Stimulated activated naive B cell treated with anti-CD40 and anti-IgM and Interleukin-4, amounts not matched to agents 10 μg/mL and 1 μg/mL and 100 μg/mL, for 72 hours (primary cell): ENCODE data around the gene LRRC41.
A peak's percentile ranks its signal among the peaks of the same experiment; 100 is the strongest.
"Not testable (repeated sequence)": the region's sequence is repeated elsewhere in the genome, so short reads cannot be mapped to it uniquely, and the experiment has no call there.

Experiments
- ATAC-seq, 2 donors: fragments of 150-1000 bp; cut with Tn5 transposase; replicated peaks; 2 replicates each; pipeline ENCODE4 v1.10.0; 2021; ENCODE audit warnings: moderate library complexity in 1 of 2
- DNase-seq: peaks from one replicate; pipeline ENCODE4 v3.0.0; 2021
- H3K27ac Mint-ChIP-seq: one replicate; pipeline ENCODE4 v1.8.0; 2022; ENCODE audit warnings: mild to moderate bottlenecking, mixed read lengths
- H3K27me3 Mint-ChIP-seq, 2 donors: one replicate each; pipeline ENCODE4 v1.8.0; 2022; ENCODE audit warnings: mixed read lengths in 2 of 2
- H3K36me3 Mint-ChIP-seq, 2 donors: one replicate each; pipeline ENCODE4 v1.8.0; 2022; ENCODE audit warnings: mixed read lengths in 2 of 2, mild to moderate bottlenecking in 1 of 2
- H3K4me1 Mint-ChIP-seq, 2 donors: one replicate each; pipeline ENCODE4 v1.8.0; 2022; ENCODE audit warnings: mixed read lengths in 2 of 2, mild to moderate bottlenecking in 1 of 2
- H3K4me3 Mint-ChIP-seq, 2 donors: one replicate each; pipeline ENCODE4 v1.8.0; 2022; ENCODE audit warnings: mild to moderate bottlenecking in 2 of 2, mixed read lengths in 2 of 2, moderate library complexity in 1 of 2
- H3K9me3 Mint-ChIP-seq, 2 donors: one replicate each; pipeline ENCODE4 v1.8.0; 2022; ENCODE audit warnings: mixed read lengths in 2 of 2, mild to moderate bottlenecking in 1 of 2

LRRC41 gene

DNA sequence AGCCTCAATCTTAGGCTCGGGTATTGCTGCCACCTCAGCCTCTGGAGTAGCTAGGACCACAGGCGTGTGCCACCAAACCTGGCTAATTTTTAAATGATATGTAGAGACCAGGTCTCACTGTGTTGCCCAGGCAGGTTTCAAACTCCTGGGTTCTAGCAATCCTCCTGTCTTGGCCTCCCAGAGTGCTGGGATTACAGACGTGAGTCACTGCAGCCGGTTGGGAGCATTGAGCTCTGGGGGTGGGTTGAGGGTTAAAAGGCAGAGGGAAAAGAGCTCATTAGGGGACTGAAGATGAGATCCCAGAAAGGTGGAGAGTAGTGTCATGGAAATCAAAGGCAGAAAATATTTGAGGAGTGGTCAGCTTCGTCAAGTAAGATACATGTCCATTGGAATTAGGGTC lies 48.7 kb downstream of the LRRC41 start:
- no peak for DNase-seq
- Mint-ChIP-seq H3K4me1 (no peaks in the 10 kb centered on the region), H3K4me3 (no peak overlapping the region), H3K9me3 (no peaks in the 10 kb centered on the region), H3K36me3 (peaks cover 6 to 16% of the 10 kb centered on the region in 2 donors), H3K27me3 (no peaks in the 10 kb centered on the region), H3K27ac (no peak overlapping the region)
- no peak for ATAC-seq

DNA sequence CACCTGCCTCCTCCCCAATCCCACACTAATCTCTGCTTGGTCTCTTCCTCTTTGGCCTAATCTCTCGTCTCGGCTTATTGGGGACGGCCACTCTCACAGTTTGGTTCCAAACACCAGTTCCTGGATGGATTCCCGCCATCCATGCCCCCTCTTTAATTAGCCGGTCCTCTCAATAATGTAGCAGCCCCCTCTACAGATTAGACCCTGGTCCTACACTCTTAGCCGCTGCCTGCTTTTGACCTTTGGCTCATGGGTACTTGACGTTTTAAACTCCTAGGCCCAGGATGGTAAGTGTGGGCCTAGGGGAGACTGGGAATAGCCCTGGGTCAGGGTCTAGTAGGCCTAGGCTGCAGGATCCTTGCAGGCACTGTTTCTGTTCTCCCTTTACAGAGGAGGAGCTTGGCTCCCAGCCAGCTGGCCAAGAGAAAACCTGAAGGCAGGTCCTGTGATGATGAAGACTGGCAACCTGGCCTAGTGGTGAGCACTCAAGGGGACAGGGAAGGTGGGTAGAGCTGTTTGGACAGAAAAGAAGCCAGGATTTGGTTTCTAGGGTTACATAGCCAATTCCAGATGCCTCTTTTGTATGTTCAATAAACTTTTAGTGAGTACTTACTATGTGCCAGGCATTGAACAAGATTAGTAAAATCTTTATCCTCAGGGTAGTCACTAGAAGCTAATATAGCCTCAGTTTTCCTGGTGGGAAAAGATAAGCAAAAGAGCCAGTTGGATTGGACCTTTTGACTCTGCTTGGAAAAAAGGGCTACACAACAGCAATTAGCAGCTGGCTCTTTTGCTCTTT lies 55.1 kb downstream of the LRRC41 start:
- Mint-ChIP-seq H3K4me3 (peak overlapping the region; percentile 91 to 93), H3K27ac (peak overlapping the region; percentile 91), H3K36me3 (peaks cover 3 to 18% of the 10 kb centered on the region in 2 donors), H3K4me1 (peaks cover 15 to 25% of the 10 kb centered on the region in 2 donors), H3K27me3 (no peaks in the 10 kb centered on the region), H3K9me3 (no peaks in the 10 kb centered on the region)
- DNase-seq: no peak
- peak in 1 of 2 donors; percentile 1 for ATAC-seq

DNA sequence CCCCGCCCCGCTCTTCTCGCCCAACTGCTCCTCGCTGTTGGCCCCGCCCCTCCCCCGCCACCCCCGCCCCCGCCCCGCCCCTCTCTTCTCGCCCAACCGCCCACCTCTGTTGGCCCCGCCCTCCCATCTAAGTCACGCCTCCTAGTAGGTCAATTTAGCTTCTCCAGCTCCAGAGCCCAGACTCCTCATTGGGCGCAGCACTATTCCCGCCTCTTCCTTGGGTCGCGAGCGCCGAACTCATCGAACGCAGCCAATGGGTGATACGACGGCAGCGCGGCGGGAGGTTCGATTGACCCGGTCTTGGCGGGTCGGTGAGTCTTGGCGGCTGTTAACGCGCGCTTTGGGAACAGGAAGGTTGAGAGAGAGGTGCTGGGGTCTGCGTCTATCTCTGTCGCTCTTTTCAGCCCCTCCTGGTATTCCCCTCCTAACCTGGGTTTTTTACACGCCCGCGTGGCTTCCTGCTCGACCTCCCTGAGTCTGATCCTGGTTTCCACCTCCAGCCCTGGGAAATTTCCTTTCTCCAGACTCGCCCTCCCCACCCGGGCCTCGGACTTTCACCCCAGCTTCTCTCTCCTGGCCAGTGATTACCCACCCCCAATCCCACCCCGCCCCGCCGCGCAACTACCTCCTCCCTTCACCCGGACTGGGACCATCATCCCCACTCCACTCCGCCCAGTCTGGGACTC lies 55.8 kb downstream of the LRRC41 start, which contains the start of gene RAD54L:
TSS of gene RAD54L (plus strand) at position 328 of the 686 bp plus-strand sequence. CDS start 643 bp downstream, outside the sequence.
- DNase-seq (peak; percentile 95), ATAC-seq (peak; percentile 91 to 94)
- H3K4me1 Mint-ChIP-seq: peaks cover 15 to 25% of the 10 kb centered on the region in 2 donors
- H3K9me3 Mint-ChIP-seq: no peaks in the 10 kb centered on the region
- no peaks in the 10 kb centered on the region for H3K27me3 Mint-ChIP-seq
- peak within 1 kb of the TSS; percentile 91 to 93 for H3K4me3 Mint-ChIP-seq
- H3K27ac Mint-ChIP-seq: peak within 1 kb of the TSS; percentile 92
- peaks cover 1 to 17% of the 10 kb centered on the region in 2 donors for H3K36me3 Mint-ChIP-seq

DNA sequence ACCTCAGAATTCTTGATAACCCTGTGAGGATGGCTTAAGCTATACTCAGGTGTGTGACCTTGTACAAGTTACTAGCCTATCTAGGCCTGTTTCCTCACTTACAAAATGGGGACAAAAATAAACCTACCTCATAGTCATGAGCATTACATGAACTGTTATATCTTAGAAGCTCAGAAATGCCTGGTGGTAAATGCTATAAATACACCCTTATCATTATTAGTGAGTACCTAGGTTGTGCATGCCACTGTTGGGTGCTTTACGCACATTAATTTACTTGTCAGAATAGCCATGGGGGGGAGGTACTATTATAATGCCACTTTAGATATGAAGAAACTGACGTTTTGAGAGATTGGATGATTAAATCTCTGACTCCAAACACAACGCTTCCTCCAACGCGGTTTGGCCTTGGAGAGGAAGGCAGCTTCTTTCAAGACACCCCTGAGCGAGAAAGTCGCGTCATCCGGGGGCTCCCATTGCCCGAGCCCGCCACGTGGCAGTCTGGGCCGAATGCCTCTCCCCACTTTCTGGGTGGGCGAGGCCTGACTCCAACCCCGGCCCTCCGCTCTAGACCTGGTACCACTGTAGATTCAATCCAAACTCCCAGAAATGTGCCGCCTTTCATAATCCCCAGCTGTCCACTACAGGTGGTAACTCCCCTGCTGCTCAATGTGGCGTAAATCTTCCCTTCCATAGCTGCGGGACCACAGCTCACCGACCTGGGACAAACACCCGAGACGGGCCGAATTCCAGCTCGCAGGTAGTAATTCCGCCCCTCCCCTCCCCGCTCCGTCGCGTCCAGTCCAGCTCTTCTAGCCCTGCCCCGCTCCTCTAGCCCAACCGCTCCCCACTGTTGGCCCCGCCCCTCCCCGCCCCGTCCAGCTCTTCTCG lies 56.6 kb downstream of the LRRC41 start:
- peak; percentile 75 to 76 for ATAC-seq
- Mint-ChIP-seq H3K27ac (peak overlapping the region; percentile 92), H3K27me3 (no peaks in the 10 kb centered on the region), H3K9me3 (no peaks in the 10 kb centered on the region), H3K4me3 (peak overlapping the region; percentile 91 to 93), H3K4me1 (peaks cover 15 to 25% of the 10 kb centered on the region in 2 donors), H3K36me3 (peaks cover 1 to 9% of the 10 kb centered on the region in 2 donors)
- no peak for DNase-seq

DNA sequence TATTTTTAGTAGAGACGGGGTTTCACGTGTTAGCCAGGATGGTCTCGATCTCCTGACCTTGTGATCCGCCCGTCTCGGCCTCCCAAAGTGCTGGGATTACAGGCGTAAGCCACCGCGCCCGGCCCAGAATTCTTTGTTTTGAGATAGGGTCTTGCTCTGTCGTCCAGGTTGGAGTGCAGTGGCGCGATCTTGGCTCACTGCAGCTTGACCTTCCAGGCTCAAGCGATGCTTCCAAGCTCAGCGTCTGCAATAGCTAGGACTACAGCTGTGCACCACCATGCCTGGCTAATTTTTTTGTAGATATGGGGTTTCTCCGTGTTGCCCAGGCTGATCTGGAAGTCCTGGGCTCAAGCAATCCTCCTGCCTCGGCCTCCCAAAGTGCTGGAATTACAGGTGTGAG lies 57.3 kb downstream of the LRRC41 start:
- peaks cover 15 to 25% of the 10 kb centered on the region in 2 donors for H3K4me1 Mint-ChIP-seq
- H3K4me3 Mint-ChIP-seq, H3K27me3 Mint-ChIP-seq, ATAC-seq, H3K9me3 Mint-ChIP-seq, H3K27ac Mint-ChIP-seq, DNase-seq, H3K36me3 Mint-ChIP-seq: not testable (repeated sequence)

DNA sequence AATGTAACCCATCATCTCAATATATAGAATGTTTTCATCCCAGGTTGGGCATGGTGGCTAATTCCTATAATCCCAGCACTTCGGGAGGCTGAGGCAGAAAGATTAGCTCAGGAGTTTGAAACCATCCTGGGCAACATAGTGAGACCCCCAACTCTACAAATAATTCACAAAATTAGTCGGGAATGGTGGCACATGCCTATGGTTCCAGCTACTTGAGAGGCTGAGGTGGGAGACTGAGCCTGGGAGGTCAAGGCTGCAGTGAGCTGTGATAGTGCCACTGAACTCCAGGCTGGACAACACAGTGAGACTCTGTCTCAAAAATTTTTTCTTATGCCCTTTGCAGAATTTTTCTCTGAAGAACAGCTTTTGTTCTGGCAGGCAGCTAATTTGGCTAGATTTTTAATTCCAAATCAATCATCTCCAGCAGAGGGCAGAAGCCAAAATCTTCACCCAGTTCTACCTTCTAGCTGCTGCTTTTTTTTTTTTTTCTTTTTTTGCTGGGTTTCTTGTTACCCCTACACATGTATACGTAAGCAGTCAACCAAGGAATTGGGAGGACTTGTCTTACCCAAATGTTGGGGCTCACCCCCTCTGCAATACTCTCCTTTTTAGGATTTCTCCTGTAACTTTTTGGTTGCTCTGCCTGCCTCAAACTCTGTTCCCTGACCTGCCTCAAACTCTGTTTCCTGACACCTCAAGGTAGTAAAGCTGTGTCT lies 58.6 kb downstream of the LRRC41 start:
- ATAC-seq (no peak), DNase-seq (no peak)
- no peaks in the 10 kb centered on the region for H3K9me3 Mint-ChIP-seq
- peaks cover 15 to 25% of the 10 kb centered on the region in 2 donors for H3K4me1 Mint-ChIP-seq
- no peaks in the 10 kb centered on the region for H3K27me3 Mint-ChIP-seq
- no peak overlapping the region for H3K27ac Mint-ChIP-seq
- H3K36me3 Mint-ChIP-seq: peaks cover 1 to 8% of the 10 kb centered on the region in 2 donors
- H3K4me3 Mint-ChIP-seq: no peak overlapping the region

DNA sequence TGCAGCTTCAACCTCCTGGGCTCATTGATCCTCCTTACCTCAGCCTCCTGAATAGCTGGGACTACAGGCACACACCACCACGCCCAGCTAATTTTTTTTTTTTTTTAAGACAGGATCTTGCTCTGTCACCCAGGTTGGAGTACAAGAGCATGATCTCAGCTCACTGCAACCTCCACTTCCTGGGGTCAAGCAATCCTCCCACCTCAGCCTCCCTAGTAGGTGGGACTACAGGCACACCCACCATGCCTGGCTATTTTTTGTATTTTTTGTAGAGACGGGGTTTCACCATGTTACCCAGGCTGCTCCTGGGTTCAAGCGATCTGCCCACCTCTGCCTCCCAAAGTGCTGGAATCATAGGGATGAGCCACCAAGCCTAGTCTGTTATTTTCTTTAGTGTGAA lies 59.6 kb downstream of the LRRC41 start:
- H3K9me3 Mint-ChIP-seq, ATAC-seq, DNase-seq, H3K4me3 Mint-ChIP-seq, H3K27me3 Mint-ChIP-seq, H3K36me3 Mint-ChIP-seq, H3K27ac Mint-ChIP-seq: not testable (repeated sequence)
- H3K4me1 Mint-ChIP-seq: peaks cover 12 to 27% of the 10 kb centered on the region in 2 donors

DNA sequence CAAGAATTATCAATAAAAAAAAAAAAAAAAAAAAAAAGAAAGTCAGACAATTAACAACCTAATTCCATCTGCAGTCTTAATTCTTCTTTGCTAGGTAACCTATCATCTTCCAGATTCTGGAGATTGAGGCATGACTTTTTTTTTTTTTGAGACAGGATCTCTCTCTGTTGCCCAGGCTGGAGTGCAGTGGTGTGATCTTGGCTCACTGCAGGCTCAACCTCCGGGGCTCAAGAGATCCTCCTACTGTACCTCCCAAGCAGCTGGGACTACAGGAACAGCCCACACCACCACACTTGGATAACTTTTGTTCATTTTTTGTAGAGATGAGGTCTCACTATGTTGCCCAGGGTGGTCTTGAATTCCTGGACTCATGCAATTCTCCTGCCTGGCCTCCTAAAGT lies 60.5 kb downstream of the LRRC41 start:
- peaks cover 8 to 11% of the 10 kb centered on the region in 2 donors for H3K9me3 Mint-ChIP-seq
- H3K36me3 Mint-ChIP-seq: peaks cover 3 to 10% of the 10 kb centered on the region in 2 donors
- ATAC-seq (no peak), DNase-seq (no peak)
- H3K4me1 Mint-ChIP-seq: peaks cover 7 to 27% of the 10 kb centered on the region in 2 donors
- H3K27me3 Mint-ChIP-seq: no peaks in the 10 kb centered on the region
- H3K27ac Mint-ChIP-seq: no peak overlapping the region
- H3K4me3 Mint-ChIP-seq: no peak overlapping the region

DNA sequence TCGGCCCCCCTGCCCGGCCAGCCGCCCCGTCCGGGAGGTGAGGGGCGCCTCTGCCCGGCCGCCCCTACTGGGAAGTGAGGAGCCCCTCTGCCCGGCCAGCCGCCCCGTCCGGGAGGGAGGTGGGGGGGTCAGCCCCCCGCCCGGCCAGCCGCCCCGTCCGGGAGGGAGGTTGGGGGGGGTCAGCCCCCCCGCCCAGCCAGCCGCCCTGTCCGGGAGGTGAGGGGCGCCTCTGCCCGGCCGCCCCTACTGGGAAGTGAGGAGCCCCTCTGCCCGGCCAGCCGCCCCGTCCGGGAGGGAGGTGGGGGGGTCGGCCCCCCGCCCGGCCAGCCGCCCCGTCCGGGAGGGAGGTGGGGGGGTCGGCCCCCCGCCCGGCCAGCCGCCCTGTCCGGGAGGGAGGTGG lies 61.7 kb downstream of the LRRC41 start:
- Mint-ChIP-seq H3K4me1 (peaks cover 2 to 20% of the 10 kb centered on the region in 2 donors), H3K36me3 (peaks cover 5 to 10% of the 10 kb centered on the region in 2 donors), H3K9me3 (peaks cover 8 to 11% of the 10 kb centered on the region in 2 donors)
- H3K27ac Mint-ChIP-seq, H3K4me3 Mint-ChIP-seq, ATAC-seq, H3K27me3 Mint-ChIP-seq, DNase-seq: not testable (repeated sequence)

DNA sequence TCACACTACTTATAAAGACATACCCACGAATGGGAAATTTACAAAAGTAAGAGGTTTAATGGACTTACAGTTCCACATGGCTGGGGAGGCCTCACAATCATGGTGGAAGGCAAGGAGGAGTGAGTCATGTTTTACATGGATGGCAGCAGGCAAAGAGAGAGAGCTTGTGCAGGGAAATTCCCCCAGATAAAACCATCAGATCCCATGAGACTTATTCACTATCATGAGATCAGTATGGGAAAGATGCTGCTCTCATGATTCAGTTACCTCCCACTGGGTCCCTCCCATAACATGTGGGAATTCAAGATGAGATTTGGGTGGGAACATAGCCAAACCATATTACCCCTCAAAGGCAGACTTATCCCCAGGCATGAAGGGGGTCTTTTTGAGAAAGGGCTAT lies 64.6 kb downstream of the LRRC41 start:
- H3K27me3 Mint-ChIP-seq, H3K27ac Mint-ChIP-seq, H3K4me1 Mint-ChIP-seq, H3K4me3 Mint-ChIP-seq, DNase-seq: not testable (repeated sequence)
- H3K9me3 Mint-ChIP-seq: peaks cover 8 to 11% of the 10 kb centered on the region in 2 donors
- H3K36me3 Mint-ChIP-seq: peaks cover 5 to 10% of the 10 kb centered on the region in 2 donors
- peak in 1 of 2 donors; percentile 14 for ATAC-seq

DNA sequence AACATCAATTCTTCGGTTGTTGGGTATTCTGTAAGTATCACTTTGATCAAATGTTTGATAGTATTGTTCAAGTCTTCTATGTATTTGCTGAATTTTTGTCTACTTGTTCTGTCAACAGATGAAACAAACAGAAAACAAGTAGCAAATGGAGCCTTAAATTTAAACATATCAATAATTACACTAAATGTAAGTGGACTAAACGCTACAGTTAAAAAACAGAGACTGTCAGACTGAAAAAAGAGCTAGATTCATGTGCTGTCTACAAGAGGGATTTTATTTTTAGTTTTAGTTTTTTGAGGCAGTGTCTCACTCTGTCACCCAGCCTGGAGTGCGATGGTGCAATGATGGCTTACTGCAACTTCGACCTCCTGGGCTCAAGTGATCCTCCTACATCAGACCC lies 66.5 kb downstream of the LRRC41 start:
- no peak for DNase-seq
- Mint-ChIP-seq H3K36me3 (peaks cover 5 to 10% of the 10 kb centered on the region in 2 donors), H3K27me3 (no peaks in the 10 kb centered on the region), H3K9me3 (peaks cover 8 to 11% of the 10 kb centered on the region in 2 donors), H3K4me1 (peaks cover 0 to 8% of the 10 kb centered on the region in 2 donors), H3K27ac (no peak overlapping the region), H3K4me3 (no peak overlapping the region)
- no peak for ATAC-seq

DNA sequence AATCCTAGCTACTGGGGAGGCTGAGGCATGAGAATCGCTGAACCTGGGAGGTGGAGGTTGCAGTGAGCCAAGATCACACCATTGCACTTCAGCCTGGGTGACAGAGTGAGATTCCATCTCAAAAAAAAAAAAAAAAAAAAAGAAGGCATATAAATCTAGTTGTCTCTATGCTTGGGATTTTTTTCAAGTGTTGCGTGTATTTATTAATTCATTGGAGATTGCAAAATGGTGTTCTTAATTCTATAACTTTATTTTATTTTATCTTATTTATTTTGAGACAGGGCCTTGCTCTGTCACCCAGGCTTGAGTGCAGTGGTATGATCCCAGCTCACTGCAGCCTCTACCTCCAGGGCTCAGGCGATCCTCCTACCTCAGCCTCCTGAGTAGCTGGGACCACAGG lies 72.2 kb downstream of the LRRC41 start:
- H3K4me1 Mint-ChIP-seq, ATAC-seq: not testable (repeated sequence)

More for the DNA sequence above, 72.2 kb downstream of the LRRC41 start:
- not testable (repeated sequence) for H3K4me3 Mint-ChIP-seq, H3K9me3 Mint-ChIP-seq, H3K27ac Mint-ChIP-seq, DNase-seq, H3K36me3 Mint-ChIP-seq, H3K27me3 Mint-ChIP-seq
